ENCODE measurements around the gene PRMT3.

Gene PRMT3

DNA sequence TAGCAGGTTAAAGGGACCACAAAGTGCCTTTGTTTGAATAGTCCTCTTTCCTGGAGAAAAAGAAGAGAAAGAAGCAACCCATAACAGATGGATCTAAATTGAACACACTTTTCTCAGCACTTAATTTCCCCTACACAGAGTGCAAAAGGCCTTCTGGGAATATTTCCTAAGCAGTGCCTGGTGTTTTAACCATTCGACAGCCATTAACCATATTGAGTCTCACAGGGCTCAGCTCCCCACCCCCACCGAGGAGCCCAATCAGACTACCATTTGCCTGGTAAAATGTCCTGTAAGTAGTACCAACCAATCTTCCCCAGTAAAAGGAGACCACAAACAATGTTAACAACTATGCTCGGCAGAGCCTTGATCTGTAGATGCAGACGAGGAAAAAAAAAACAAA is 171.2 kb downstream of the PRMT3 start:
- no peak overlapping the region for H3K27ac ChIP-seq (ENCODE audit: low read length)
- H3K4me2 ChIP-seq (ENCODE audit: low read depth, low read length): no peak overlapping the region
- H3F3A ChIP-seq (ENCODE audit: insufficient read depth, low read length): no peaks in the 10 kb centered on the region
- no peaks in the 10 kb centered on the region for H4K20me1 ChIP-seq (ENCODE audit: insufficient read depth, low read length)
- no peak overlapping the region for H3K9ac ChIP-seq (ENCODE audit: low read length)
- H3K9me3 ChIP-seq (replicated peaks; ENCODE audit: insufficient read depth, low read length): no peaks in the 10 kb centered on the region
- H3K4me3 ChIP-seq (ENCODE audit: low read length): no peak overlapping the region
- H3K27me3 ChIP-seq (replicated peaks; ENCODE audit: insufficient read depth, low read length): no peaks in the 10 kb centered on the region
- DNase-seq: no peak
- no peaks in the 10 kb centered on the region for H3K36me3 ChIP-seq (replicated peaks; ENCODE audit: insufficient read depth, low read length)
- TF ChIP-seq EZH2phosphoT487 (IDR thresholded peaks at IDR 0.05; ENCODE audit: low read length): no peak
- no peak for TF ChIP-seq EZH2 (optimal IDR thresholded peaks at IDR 0.05; ENCODE audit: low read depth, low read length)
- TF ChIP-seq, protein P1, sequence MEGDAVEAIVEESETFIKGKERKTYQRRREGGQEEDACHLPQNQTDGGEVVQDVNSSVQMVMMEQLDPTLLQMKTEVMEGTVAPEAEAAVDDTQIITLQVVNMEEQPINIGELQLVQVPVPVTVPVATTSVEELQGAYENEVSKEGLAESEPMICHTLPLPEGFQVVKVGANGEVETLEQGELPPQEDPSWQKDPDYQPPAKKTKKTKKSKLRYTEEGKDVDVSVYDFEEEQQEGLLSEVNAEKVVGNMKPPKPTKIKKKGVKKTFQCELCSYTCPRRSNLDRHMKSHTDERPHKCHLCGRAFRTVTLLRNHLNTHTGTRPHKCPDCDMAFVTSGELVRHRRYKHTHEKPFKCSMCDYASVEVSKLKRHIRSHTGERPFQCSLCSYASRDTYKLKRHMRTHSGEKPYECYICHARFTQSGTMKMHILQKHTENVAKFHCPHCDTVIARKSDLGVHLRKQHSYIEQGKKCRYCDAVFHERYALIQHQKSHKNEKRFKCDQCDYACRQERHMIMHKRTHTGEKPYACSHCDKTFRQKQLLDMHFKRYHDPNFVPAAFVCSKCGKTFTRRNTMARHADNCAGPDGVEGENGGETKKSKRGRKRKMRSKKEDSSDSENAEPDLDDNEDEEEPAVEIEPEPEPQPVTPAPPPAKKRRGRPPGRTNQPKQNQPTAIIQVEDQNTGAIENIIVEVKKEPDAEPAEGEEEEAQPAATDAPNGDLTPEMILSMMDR (IDR thresholded peaks at IDR 0.05; ENCODE audit: low read length): no peak
- H3K4me1 ChIP-seq (ENCODE audit: low read length): no peaks in the 10 kb centered on the region
- H2AFZ ChIP-seq (ENCODE audit: low read length): no peak overlapping the region
- H3K9me2 ChIP-seq (replicated peaks; ENCODE audit: insufficient read depth, low read length): no peaks in the 10 kb centered on the region
- no peaks in the 10 kb centered on the region for H3K79me2 ChIP-seq (ENCODE audit: low read length)
